SH-SY5Y (cell line): ENCODE measurements around the gene BDKRB2.

ENCODE experiments used
- GATA2 ChIP-seq: IDR thresholded peaks from 2 replicates; pipeline ENCODE4 v1.6.1; 2011; ENCODE audit warnings: mild to moderate bottlenecking, low read depth, low read length
- GATA3 ChIP-seq: IDR thresholded peaks from 2 replicates; pipeline ENCODE4 v1.6.1; 2011; ENCODE audit warnings: low read depth, mild to moderate bottlenecking, low read length, moderate library complexity

DNA sequence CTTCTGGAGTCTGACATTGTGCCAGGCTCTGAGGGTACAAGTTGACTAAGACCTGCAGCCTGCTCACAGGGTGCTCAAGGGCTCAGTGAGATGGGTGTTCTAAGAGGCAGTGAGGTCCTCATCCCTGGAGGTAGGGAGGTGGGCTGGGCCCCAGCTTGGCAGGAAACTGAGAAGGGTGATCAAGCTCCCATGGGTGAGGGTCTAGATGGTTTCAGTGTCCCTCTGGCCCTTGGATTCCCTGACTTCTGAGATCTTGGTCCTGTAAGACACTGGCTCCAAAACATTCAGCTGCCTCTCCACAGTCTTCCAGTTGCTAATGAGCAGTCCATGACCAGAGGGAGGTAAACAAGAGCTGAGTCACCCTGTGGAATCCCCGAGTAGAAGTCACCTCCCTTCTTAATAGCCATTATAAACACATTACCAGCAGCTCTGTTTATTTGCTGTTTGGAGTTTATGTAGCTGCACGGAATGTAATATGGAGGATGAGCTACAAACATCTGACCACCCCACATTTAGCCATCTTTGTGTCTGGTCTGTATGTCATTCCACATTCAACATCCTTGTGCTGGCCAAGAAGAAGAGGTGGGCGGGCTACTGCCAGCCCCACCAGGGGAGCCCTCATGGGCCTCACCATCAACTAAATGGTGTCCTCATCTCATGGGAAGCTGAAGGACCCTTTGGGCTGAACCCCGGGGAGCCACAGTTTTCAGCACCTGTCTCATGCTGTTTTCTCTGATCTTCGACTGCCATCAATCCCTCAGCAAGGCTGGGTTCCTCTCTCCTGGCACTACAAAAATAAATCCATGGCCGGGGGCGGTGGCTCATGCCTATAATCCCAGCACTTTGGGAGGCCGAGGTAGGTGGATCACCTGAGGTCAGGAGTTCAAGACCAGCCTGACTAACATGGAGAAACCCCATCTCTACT, 37.2 kb upstream of the BDKRB2 start:
- TF ChIP-seq GATA3 (no peak), GATA2 (no peak)
